HTR-8/SVneo (cell line): ENCODE measurements around the gene KCNAB3.
A peak's percentile ranks its signal among the peaks of the same experiment; 100 is the strongest.

Experiments
- DNase-seq: peaks from one replicate; pipeline ENCODE4 v3.0.0; 2011; ENCODE audit warnings: low spot score, mixed read lengths; ENCODE audit not compliant: insufficient read length
- FAIRE-seq: peaks from 2 replicates; lab custom pipeline; 2011; peaks lifted over from hg19 to GRCh38; lab: Jason Lieb, UNC

Gene KCNAB3

GRCh38 chr17:7882068-7882467, 47.6 kb downstream of the KCNAB3 start:
- FAIRE-seq, result peak; percentile 49
- no peak for DNase-seq

DNA sequence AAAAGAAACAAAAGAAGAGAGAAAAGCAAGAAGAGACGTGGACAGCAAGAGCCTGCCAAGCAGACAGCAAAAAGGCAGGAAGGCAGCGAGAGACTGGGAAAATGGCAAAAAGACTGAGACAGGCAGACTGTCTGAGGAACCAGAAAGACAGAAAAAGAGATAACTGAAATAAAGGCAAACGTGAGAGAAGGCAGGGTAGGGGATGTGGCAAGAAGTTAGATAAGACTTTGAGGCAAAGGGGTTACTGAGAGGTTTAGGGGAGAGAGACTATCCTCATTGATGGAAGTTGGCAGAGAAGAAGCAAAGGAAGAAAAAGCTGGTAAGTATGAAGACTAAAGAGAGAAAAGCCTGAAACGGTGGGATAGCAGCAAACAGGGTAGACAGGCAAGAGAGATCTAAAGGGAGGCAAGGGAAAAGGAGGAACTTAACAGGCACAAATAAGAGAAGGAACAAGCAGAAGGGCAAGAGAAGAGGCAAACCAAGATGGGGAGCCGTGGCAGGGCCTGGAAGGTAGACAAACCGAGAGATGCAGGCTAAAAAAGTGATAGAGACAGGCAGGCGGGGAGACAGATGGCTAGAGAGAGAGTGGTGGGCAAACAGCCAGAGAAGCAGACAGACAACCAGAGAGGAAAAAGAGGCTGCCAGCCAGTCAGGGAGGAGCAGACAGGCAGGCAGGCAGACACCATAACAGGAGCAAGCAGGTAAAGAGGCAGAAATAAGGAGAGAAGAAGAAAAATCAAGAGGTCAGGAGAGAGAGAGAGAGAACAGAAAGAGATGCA, 48.2 kb downstream of the KCNAB3 start:
- DNase-seq, result no peak
- no peak for FAIRE-seq

GRCh38 chr17:7880076-7880868, 49.4 kb downstream of the KCNAB3 start:
- FAIRE-seq (no peak), DNase-seq (no peak)

GRCh38 chr17:7878234-7878633, 51.4 kb downstream of the KCNAB3 start:
- no peak for FAIRE-seq
- DNase-seq, result no peak

- FAIRE-seq (no peak), DNase-seq (no peak)
These were observed 53.8 kb downstream of the KCNAB3 start for GRCh38 chr17:7875804-7876370.

DNA sequence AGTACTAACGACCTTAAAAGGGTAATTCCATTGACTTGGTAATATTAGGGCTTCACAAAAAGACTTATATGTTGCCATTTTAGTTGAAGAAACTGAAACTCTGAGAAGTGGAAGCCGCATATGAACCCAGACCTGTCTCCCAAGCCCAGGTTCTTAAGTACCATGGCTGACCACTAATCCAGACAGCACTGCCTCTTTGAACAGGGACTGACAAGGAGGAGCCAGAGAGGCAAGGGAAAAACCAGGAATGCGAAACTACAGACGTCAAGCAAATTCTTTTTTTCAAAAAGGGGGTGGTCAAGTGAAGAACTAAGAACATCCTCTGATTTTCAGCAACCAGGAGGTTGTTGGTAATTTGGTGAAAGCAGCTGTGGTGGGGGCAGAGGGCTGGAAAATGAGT, 56.6 kb downstream of the KCNAB3 start:
- DNase-seq, result no peak
- FAIRE-seq, result no peak
